Stomach smooth muscle (tissue), 2 donors: ENCODE measurements around the gene SLC32A1.

ENCODE experiments used
- H3K27ac ChIP-seq: one replicate; pipeline ENCODE4 v1.7.0; 2013; ENCODE audit warnings: mild to moderate bottlenecking, low read length, inconsistent platforms
- H3K27me3 ChIP-seq, 2 donors: one replicate each; pipeline ENCODE4 v1.7.0; 2013; ENCODE audit warnings: low read length in 2 of 2; ENCODE audit not compliant: insufficient read depth in 2 of 2, control insufficient read depth in 1 of 2
- H3K36me3 ChIP-seq, 2 donors: one replicate each; pipeline ENCODE4 v1.7.0; 2013; ENCODE audit warnings: low read length in 2 of 2; ENCODE audit not compliant: control insufficient read depth in 2 of 2, insufficient read depth in 2 of 2
- H3K4me1 ChIP-seq: one replicate; pipeline ENCODE4 v1.7.0; 2013; ENCODE audit warnings: low read length; ENCODE audit not compliant: control insufficient read depth, insufficient read depth
- H3K4me3 ChIP-seq, 2 donors: one replicate each; pipeline ENCODE4 v1.7.0; 2013; ENCODE audit warnings: low read length in 2 of 2
- H3K9ac ChIP-seq, 2 donors: one replicate each; pipeline ENCODE4 v1.7.0; 2013; ENCODE audit warnings: low read length in 2 of 2, mild to moderate bottlenecking in 1 of 2
- H3K9me3 ChIP-seq, 2 donors: one replicate each; pipeline ENCODE4 v1.7.0; 2013; ENCODE audit warnings: low read length in 2 of 2; ENCODE audit not compliant: control insufficient read depth in 2 of 2
- donor health status: healthy.
- donor health status: Pancreatic carcinoma.

SLC32A1 gene, protein sequence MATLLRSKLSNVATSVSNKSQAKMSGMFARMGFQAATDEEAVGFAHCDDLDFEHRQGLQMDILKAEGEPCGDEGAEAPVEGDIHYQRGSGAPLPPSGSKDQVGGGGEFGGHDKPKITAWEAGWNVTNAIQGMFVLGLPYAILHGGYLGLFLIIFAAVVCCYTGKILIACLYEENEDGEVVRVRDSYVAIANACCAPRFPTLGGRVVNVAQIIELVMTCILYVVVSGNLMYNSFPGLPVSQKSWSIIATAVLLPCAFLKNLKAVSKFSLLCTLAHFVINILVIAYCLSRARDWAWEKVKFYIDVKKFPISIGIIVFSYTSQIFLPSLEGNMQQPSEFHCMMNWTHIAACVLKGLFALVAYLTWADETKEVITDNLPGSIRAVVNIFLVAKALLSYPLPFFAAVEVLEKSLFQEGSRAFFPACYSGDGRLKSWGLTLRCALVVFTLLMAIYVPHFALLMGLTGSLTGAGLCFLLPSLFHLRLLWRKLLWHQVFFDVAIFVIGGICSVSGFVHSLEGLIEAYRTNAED

DNA sequence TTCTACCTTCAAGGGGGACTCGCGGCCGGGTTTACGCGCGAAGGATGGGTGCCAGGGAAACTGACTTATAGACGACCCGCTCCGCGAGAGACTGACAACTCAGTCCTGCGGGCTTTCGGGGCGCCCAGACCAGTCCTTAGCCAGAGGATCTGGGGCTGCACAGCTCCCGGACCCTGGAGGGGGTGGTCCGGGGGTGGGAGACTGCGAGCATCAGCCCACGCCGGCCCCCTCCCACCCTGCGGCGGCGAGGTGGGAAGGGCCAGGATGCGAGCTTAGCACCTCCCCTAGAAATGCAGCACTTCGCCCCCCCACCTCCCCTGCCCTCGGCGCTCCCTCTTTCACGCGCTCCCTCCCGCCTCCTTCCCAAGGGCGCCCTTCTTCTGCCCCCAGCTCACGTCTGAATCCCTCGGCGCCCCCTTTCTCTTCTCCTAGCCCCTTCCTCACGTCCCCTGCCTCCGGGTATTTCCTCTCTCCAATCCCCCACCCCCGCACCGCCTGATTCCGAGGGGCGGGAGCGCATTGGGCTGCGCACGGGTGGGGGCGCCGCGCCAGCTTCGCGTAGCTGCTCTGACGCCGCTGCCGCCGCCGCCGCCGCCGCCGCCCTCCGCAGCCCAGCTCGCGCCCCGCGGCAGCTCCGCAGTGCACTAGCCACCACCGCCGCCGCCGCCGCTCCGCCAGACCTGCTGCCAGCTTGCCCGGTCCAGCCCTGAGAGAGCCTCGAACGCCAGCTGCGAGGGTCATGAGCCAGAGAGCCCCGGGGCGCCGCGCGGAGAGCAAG lies at the start of gene SLC32A1:
Gene SLC32A1 (plus strand): TSS at position 639 of the 778 bp plus-strand sequence. CDS start 239 bp downstream, outside the sequence.
- Histone ChIP-seq H3K9ac (no peak within 1 kb of the TSS), H3K36me3 (no peaks in the 10 kb centered on the region), H3K4me1 (peaks cover 18% of the 10 kb centered on the region), H3K27me3 (peaks cover 80% of the 10 kb centered on the region in 2 donors), H3K27ac (no peak within 1 kb of the TSS), H3K9me3 (no peaks in the 10 kb centered on the region), H3K4me3 (no peak within 1 kb of the TSS)

DNA sequence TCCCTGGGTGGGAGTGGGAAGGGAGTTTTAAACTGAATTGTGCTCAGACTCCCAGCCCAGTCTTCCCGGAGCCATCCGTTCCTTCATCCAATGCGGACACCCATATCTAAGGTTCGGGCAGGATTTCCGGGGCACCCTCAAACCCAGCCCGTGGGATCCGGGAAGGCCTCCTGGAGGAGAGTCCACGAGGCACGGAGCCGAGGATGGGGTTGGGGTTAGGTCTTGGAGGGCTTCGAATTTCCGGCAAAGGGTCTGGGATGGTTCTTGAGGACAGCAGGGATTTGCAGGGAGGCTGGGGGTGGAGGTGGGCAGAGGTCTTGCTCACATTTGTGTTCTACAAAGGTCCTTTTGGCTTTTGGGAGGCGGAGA lies 49.5 kb upstream of the SLC32A1 start:
- no peak overlapping the region for H3K27ac ChIP-seq
- peaks cover 8% of the 10 kb centered on the region for H3K4me1 ChIP-seq
- H3K9ac ChIP-seq = no peak overlapping the region
- no peaks in the 10 kb centered on the region for H3K9me3 ChIP-seq
- H3K4me3 ChIP-seq = no peak overlapping the region
- H3K36me3 ChIP-seq = no peaks in the 10 kb centered on the region
- H3K27me3 ChIP-seq = peaks cover 47 to 50% of the 10 kb centered on the region in 2 donors

DNA sequence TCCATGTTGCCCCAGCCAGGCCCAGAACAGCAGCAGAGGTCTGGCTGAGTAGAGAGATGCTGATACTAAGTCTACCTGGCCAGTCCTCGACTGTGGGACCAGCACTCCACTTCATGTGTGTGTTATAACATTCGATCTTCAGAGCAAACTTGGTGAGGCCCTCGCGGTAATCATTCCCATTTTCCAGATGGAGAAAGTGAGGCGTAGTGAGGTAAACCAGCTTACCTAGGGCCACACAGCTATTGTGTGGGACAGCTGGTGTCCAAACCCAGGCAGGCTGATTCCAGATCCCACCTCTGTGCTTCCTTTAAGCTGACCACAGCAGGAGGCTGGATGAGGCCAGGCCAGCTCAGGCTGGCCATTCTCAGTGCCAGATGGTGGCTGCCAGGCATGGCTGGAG lies 47.7 kb upstream of the SLC32A1 start:
- H3K4me3 ChIP-seq = no peak overlapping the region

DNA sequence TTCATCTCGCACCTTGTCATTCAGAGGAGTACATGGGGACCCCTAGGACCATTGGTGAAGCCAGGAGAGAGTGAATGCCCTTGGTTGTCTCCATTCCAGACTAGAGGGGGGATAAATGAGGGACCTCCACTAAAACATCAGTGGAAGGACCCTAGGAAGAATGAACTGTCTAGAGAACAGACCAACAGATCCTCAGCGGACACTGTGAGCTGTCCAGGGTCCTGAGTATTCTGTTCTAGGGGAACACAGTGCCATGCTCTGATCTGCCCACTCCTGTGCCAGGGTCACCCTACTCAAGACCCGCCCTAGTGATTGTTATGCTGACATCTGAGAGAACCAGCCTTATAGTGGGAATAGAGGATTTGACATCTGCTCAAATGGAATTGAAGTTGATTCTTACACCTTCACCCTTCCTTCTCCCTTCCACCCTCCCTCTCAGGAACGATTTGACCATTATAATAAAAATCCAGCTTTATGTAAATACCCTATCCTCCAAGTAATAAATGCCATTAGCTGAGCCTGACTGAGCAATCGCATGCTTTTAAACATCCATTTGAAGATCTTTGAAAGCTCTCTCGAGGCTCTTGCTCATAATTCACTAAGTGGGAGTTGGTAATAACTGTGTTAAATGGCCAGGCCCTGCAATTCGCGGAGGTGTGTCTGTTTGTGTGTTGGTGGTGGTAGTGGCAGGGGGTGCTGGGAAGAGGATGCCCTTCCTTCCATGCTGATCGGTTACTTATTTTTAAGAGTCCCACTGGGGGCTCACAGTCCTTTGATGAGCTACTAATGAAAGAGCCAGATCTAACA lies 43.6 kb upstream of the SLC32A1 start:
- no peaks in the 10 kb centered on the region for H3K9me3 ChIP-seq
- no peaks in the 10 kb centered on the region for H3K36me3 ChIP-seq
- H3K4me3 ChIP-seq = no peak overlapping the region
- H3K9ac ChIP-seq = no peak overlapping the region
- H3K27me3 ChIP-seq = peaks cover 7 to 17% of the 10 kb centered on the region in 2 donors
- H3K27ac ChIP-seq = no peak overlapping the region
- H3K4me1 ChIP-seq = no peaks in the 10 kb centered on the region

More for the DNA sequence above, 47.7 kb upstream of the SLC32A1 start:
- no peak overlapping the region for H3K27ac ChIP-seq
- peaks cover 36 to 37% of the 10 kb centered on the region in 2 donors for H3K27me3 ChIP-seq
- H3K9me3 ChIP-seq = no peaks in the 10 kb centered on the region
- H3K4me1 ChIP-seq = peaks cover 8% of the 10 kb centered on the region
- no peak overlapping the region for H3K9ac ChIP-seq
- H3K36me3 ChIP-seq = no peaks in the 10 kb centered on the region

DNA sequence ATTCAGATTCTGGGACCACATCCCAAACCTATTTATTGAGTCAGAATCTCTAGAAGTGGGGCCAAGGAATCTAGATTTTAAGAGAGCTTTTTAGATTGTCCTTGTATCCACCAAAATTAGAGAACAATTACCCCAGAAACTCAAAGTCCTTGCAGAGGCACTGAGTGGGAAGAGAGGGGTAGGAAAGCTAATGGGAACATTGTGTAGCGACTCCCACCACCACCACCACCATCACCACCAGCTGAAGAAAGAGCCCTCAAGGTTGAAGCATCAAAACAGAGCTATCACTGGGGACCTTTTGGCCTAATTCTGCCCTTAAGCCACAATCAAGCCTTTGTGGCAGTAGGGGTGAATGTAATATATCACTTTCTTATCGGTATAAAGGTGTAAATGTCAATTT lies 39.0 kb upstream of the SLC32A1 start:
- Histone ChIP-seq H3K36me3 (no peaks in the 10 kb centered on the region), H3K9me3 (no peaks in the 10 kb centered on the region), H3K27ac (no peak overlapping the region), H3K4me1 (no peaks in the 10 kb centered on the region), H3K27me3 (peaks cover 7 to 15% of the 10 kb centered on the region in 2 donors), H3K9ac (no peak overlapping the region), H3K4me3 (no peak overlapping the region)

DNA sequence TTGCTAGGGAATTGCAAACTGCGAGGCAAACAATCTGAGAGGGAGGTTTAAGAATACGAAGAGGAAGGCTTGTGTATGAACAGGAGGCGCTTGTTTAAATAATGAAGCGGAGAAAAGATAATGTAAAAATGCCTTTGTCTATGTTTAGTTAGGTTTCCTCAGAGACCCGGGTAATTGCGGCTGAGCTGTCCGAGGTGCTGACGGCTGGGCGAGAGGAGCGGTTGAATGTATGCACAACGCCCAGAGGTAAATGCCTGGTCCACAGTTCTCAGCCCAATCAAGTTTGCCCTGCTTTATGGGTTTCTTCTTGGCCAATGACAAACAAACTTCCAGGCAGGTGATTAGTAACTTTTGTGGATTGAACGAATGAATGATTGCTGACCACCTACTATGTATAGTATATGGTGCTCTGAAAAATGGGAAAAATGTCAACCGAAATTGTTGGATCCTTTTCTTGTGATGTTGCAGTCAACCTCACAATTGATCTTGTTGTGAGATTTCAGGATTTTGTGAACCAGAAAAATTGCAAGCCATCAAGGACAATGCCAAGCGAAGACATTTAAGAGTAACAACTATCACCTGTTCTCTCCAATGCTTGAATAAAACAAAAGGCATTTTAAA lies 38.3 kb upstream of the SLC32A1 start:
- Histone ChIP-seq H3K9me3 (no peaks in the 10 kb centered on the region), H3K4me1 (no peaks in the 10 kb centered on the region), H3K27ac (no peak overlapping the region), H3K27me3 (peaks cover 7 to 15% of the 10 kb centered on the region in 2 donors), H3K9ac (no peak overlapping the region), H3K4me3 (no peak overlapping the region), H3K36me3 (no peaks in the 10 kb centered on the region)

DNA sequence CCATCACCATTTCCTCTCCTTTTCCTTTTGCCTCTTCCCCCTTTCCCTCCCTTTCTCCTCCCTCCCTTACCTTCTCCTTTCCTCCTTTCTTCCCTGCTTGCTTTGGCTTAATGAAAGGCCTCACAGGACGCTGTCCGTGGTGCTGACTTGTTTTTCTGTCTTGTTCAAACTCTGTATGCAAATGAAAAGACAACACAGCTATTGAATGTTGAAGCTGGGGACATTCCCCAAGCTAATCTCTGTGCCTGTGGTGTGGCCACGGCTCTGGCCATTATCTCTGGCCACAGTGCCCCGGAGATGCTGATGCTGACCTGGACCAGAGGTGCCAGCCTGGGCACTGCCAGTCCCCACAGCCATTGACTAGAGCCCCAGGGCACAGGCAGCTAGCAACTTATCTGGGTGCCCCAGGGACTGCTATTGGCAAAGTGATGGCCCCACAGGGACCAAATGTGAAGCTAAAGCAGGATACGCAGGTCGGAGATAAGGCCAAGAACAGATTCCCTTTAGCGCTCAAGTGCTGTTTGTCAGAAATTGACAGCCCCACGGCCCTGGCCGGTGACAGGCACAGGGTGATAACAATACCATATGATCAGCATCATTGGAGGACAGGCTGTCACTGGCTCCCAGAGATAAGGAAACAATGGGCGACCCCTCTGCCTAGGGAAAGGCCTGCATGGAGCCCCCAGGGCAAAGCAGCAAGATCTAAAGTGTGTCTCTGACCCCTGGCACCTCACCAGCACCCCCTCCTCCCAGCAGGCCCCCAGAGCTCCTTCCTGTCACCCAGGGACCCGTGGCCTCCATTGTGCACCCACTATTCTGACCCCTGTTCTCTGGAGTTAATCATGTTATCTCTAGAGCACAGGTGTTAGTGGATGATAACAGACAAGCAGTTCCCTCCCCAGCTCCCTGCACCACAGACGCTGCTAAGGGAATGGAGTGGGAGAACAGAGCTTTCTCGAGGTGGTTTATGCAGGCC lies 31.6 kb upstream of the SLC32A1 start:
- Histone ChIP-seq H3K9ac (no peak overlapping the region), H3K4me3 (no peak overlapping the region), H3K27me3 (peaks cover 0 to 5% of the 10 kb centered on the region in 2 donors), H3K27ac (no peak overlapping the region), H3K9me3 (no peaks in the 10 kb centered on the region), H3K36me3 (no peaks in the 10 kb centered on the region), H3K4me1 (no peaks in the 10 kb centered on the region)

DNA sequence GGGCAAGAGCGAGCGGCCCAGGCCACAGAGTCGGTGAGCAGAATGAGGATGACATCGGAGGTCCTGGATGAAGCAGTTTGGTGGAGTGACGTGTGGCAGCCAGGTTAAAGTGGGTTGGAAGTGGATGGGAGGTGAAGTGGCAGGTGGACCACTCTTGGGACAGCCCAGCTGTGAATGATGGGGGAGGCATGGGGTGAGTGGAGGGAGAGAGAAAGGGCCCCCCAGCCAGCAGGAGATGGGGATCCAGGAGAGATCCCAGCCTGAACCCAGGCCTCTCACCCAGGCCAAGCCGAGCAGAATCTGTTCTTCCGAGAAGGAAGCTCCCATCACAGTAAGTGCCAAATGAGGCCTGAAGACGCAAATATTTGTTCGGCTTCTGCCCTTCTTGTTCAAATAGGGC lies 27.0 kb upstream of the SLC32A1 start:
- no peaks in the 10 kb centered on the region for H3K36me3 ChIP-seq
- no peak overlapping the region for H3K4me3 ChIP-seq
- H3K9me3 ChIP-seq = peaks cover 0 to under 1% of the 10 kb centered on the region in 2 donors
- no peak overlapping the region for H3K9ac ChIP-seq
- H3K27me3 ChIP-seq = peaks cover 0 to 15% of the 10 kb centered on the region in 2 donors
- no peaks in the 10 kb centered on the region for H3K4me1 ChIP-seq
- H3K27ac ChIP-seq = no peak overlapping the region

DNA sequence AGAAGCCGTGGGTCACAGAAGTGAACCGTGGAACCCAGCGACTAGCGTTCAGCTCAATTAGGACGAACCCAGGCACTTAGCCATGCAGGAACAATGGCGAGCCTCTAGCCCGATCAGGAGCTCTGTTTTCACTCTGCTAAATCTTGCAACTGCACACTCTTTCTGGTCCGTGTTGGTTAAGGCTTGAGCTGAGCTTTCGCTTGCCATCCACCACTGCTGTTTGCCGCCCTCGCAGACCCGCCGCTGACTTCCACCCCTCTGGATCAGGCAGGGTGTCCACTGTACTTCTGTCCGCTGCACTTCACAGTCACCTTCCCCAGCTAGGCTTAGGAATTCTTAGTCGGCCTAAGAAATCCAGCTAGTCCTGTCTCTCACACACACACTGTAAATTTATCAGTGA lies 25.7 kb upstream of the SLC32A1 start:
- Histone ChIP-seq H3K4me3 (no peak overlapping the region), H3K27me3 (peaks cover 3 to 17% of the 10 kb centered on the region in 2 donors), H3K9me3 (peaks cover 0 to 4% of the 10 kb centered on the region in 2 donors), H3K36me3 (no peaks in the 10 kb centered on the region), H3K9ac (no peak overlapping the region), H3K27ac (no peak overlapping the region), H3K4me1 (no peaks in the 10 kb centered on the region)
